ENCODE data around the gene OR2Y1.
"Not testable (repeated sequence)": the region's sequence is repeated elsewhere in the genome, so short reads cannot be mapped to it uniquely, and the experiment has no call there.

GRCh38 chr5:180788651-180789410, 49.0 kb upstream of the OR2Y1 start:
- not testable (repeated sequence) for TF ChIP-seq NFE2 (CRISPR knock-in tag; IDR thresholded peaks at IDR 0.05); IKZF1 (IDR thresholded peaks at IDR 0.05)
